Activated CD8-positive, alpha-beta T cell treated with anti-CD3 and anti-CD28 coated beads for 36 hours (primary cell): Measurements from ENCODE around the gene ATP8A1. TPM values are rescaled to one million over a fixed set of nuclear protein-coding genes. Genes with fewer than 3 reads are reported as not detected.

Source experiments
- ATAC-seq: fragments of 200-7000 bp; cut with Tn5 transposase; one replicate; pipeline ENCODE4 v1.10.0; 2021; ENCODE audit warnings: mild to moderate bottlenecking, moderate library complexity
- CTCF ChIA-PET: fragments of 350-600 bp; sonication (Branson Sonifier 250); formaldehyde crosslinking; loops from one replicate; lab custom pipeline; 2021; ENCODE audit warnings: antibody characterized with exemption; lab: Charles Lee
- POLR2A ChIA-PET: fragments of 350-600 bp; sonication (Branson Sonifier 250); formaldehyde crosslinking; loops from one replicate; lab custom pipeline; 2021; ENCODE audit warnings: antibody characterized with exemption; lab: Charles Lee
- DNase-seq: peaks from one replicate; pipeline ENCODE4 v3.0.0-alpha.2; 2020
- H3K27ac Mint-ChIP-seq: one replicate; pipeline ENCODE4 v1.8.0; 2021; ENCODE audit warnings: mild to moderate bottlenecking, mixed read lengths
- H3K27me3 Mint-ChIP-seq: one replicate; pipeline ENCODE4 v1.8.0; 2021; ENCODE audit warnings: mixed read lengths
- H3K36me3 Mint-ChIP-seq: one replicate; pipeline ENCODE4 v1.8.0; 2021; ENCODE audit warnings: low read depth, mixed read lengths
- H3K4me1 Mint-ChIP-seq: one replicate; pipeline ENCODE4 v1.8.0; 2021; ENCODE audit warnings: low read depth, mixed read lengths
- H3K4me3 Mint-ChIP-seq: one replicate; pipeline ENCODE4 v1.8.0; 2021; ENCODE audit warnings: mild to moderate bottlenecking, moderate library complexity, mixed read lengths
- H3K9me3 Mint-ChIP-seq: one replicate; pipeline ENCODE4 v1.8.0; 2021; ENCODE audit warnings: mixed read lengths
- intact Hi-C: fragments of 100-400 bp; cut with micrococcal nuclease; formaldehyde crosslinking; loops from one replicate; pipeline ENCODE4 v1.10.0; 2022
- total RNA-seq, 2 experiments: library from RNA; stranded (reverse); gene quantifications; one replicate each; pipeline ENCODE4 v1.2.3, GENCODE V29; 2021
- TF ChIP-seq, protein P1 (sequence below): fragments of 200-600 bp; IDR thresholded peaks from one replicate; pipeline ENCODE4 v1.8.0; 2022; ENCODE audit warnings: antibody characterized with exemption, mild to moderate bottlenecking

ATP8A1 gene
- total RNA-seq, 2 experiments from 2014 or later, result 28.1 to 30.7 TPM

DNA sequence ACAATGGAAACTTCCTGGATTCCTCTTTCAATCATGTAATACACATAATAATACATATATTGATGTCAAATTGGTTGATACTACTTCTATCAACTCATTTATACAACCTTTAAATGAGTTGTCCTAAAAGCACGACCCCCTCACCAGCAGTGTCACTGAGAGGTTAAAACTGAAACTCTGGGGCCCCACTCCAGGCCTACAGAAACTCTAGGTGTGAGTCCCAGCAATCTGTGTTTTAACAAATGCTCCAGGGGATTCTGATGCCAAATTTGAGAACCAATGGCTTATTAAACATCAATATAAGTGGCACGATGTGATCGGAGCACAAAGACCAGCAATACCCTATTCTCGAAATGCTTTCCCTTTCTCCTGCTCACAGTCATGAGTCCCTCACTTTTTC, 47.9 kb downstream of the ATP8A1 start:
- CTCF ChIA-PET, result interaction anchor here (1.4 kb wide), 1 partner anchor 19 kb away, joined by 5 read pairs; no protein-coding TSS in a partner anchor

DNA sequence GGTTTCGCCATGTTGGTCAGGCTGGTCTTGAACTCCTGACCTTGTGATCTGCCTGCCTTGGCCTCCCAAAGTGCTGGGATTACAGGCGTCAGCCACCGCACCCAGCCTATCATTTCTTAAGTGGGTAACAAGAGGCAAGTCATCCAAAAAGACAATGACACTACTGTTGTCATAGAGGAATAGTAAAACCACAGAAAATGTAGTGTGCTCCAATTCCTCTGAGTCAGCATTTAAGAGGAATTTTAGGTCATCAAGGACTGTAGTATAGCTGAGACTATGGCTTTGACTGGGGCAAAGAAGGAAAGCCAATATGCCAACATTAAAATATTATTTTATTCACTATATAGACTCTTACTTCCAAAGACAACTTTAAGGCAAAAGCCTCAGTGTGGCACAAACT, 48.4 kb downstream of the ATP8A1 start:
- no peak overlapping the region for H3K27ac Mint-ChIP-seq
- intact Hi-C loops, result no loop called here
- ChIA-PET POLR2A (no interaction called here), CTCF (interaction anchor here (1.4 kb wide), 1 partner anchor 19 kb away, joined by 5 read pairs; no protein-coding TSS in a partner anchor)
- ATAC-seq (peak; percentile 47), DNase-seq (no peak)
- no peaks in the 10 kb centered on the region for H3K9me3 Mint-ChIP-seq
- H3K27me3 Mint-ChIP-seq, result no peaks in the 10 kb centered on the region
- H3K4me3 Mint-ChIP-seq, result no peak overlapping the region
- H3K4me1 Mint-ChIP-seq, result peaks cover 37% of the 10 kb centered on the region
- TF ChIP-seq, protein P1, sequence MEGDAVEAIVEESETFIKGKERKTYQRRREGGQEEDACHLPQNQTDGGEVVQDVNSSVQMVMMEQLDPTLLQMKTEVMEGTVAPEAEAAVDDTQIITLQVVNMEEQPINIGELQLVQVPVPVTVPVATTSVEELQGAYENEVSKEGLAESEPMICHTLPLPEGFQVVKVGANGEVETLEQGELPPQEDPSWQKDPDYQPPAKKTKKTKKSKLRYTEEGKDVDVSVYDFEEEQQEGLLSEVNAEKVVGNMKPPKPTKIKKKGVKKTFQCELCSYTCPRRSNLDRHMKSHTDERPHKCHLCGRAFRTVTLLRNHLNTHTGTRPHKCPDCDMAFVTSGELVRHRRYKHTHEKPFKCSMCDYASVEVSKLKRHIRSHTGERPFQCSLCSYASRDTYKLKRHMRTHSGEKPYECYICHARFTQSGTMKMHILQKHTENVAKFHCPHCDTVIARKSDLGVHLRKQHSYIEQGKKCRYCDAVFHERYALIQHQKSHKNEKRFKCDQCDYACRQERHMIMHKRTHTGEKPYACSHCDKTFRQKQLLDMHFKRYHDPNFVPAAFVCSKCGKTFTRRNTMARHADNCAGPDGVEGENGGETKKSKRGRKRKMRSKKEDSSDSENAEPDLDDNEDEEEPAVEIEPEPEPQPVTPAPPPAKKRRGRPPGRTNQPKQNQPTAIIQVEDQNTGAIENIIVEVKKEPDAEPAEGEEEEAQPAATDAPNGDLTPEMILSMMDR, result no peak
- H3K36me3 Mint-ChIP-seq, result peaks cover 38% of the 10 kb centered on the region

More for the DNA sequence above, 47.9 kb downstream of the ATP8A1 start:
- POLR2A ChIA-PET, result no interaction called here
- ATAC-seq (peak; percentile 67), DNase-seq (peak; percentile 26)
- no peak overlapping the region for H3K4me3 Mint-ChIP-seq
- peaks cover 34% of the 10 kb centered on the region for H3K4me1 Mint-ChIP-seq
- no peaks in the 10 kb centered on the region for H3K9me3 Mint-ChIP-seq
- no peak overlapping the region for H3K27ac Mint-ChIP-seq
- H3K27me3 Mint-ChIP-seq, result no peaks in the 10 kb centered on the region
- H3K36me3 Mint-ChIP-seq, result peaks cover 38% of the 10 kb centered on the region
- TF ChIP-seq, protein P1, result no peak
- intact Hi-C loops, result no loop called here

DNA sequence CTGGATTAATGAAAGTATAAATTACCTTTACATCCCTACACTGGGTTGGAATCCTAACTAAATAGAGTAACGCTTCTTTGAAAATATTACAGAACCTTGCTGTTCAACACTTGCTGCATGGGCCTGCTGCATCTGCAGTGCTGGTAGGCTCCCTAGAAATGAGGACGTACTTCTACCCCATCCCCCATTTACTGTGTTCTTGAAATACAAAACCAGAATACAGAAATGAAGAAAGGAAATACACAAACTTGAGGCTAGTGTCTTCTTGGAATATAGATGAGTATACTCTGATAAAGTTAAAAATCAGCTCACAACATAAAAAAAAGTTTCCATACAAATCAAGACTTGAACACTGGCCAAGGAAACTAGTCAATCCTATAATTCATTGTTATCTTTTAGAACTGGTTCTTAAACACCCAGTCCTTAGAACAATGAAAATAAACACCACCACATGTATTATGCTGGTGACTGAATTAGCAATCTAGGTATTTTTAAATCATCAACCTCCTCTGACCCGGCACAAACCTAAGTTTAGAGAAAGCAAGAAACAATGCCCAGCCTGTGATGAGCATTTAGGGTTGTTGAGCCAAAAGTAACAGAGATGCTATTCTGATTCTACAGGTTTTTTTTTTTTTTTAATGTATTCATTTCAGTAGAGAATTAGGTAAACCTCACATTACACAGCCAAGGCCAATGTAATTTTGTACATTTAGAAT, 49.7 kb downstream of the ATP8A1 start:
- peaks cover 35% of the 10 kb centered on the region for H3K4me1 Mint-ChIP-seq
- ATAC-seq (no peak), DNase-seq (no peak)
- peaks cover 38% of the 10 kb centered on the region for H3K36me3 Mint-ChIP-seq
- CTCF ChIA-PET, result no interaction called here
- no peaks in the 10 kb centered on the region for H3K27me3 Mint-ChIP-seq
- TF ChIP-seq, protein P1, result no peak
- H3K27ac Mint-ChIP-seq, result peak overlapping the region; percentile 20
- POLR2A ChIA-PET, result interaction anchor here (1.0 kb wide), 1 partner anchor 27 kb away, joined by 3 read pairs; no protein-coding TSS in a partner anchor
- intact Hi-C loops, result no loop called here
- no peaks in the 10 kb centered on the region for H3K9me3 Mint-ChIP-seq
- H3K4me3 Mint-ChIP-seq, result no peak overlapping the region

DNA sequence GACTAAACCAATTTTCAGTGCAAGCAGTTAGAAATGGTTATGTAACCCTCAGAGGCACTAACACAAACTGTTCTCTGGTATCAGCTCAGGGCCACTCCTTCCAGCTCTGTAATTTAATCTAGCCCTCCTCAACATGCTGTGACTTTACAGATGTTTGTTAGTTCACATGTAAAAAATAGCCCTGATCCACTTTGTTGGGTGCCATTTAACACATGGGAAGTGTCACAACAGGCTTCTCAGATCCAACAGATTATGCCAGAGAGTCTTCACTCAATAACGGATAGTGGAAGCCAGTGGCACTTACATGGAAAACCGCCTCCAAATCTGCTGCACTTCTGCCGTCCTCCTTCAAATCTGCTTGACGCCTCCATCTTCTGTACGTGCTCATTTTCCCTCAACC, 51.6 kb downstream of the ATP8A1 start:
- no peak overlapping the region for H3K4me3 Mint-ChIP-seq
- ChIA-PET POLR2A (no interaction called here), CTCF (interaction anchor here (1.2 kb wide), 1 partner anchor 20 kb away, joined by 3 read pairs; no protein-coding TSS in a partner anchor)
- H3K36me3 Mint-ChIP-seq, result peaks cover 23% of the 10 kb centered on the region
- peaks cover 33% of the 10 kb centered on the region for H3K4me1 Mint-ChIP-seq
- H3K27ac Mint-ChIP-seq, result no peak overlapping the region
- no peaks in the 10 kb centered on the region for H3K9me3 Mint-ChIP-seq
- no peaks in the 10 kb centered on the region for H3K27me3 Mint-ChIP-seq
- intact Hi-C loops, result no loop called here
- ATAC-seq, result no peak
- DNase-seq, result no peak
- TF ChIP-seq, protein P1, result no peak

DNA sequence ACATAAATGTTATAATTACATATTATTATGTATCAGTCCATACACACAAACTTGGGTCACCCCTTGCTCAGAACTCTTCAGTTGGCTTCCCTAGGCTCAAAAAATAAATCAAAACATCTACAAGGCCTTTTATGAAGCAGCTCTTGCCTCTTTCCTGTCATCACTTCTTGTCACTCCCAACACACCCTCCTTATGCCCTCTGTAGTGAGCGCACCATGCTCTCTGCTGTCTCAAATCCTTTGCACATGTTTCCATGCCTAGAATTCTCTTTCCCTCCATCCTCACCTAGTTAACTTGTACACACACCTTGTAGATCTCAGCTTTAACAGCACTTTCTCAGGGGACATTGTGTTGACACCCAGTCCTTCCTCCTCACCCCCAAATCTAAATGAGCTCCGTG, 53.0 kb downstream of the ATP8A1 start:
- Mint-ChIP-seq H3K36me3 (peaks cover 15% of the 10 kb centered on the region), H3K4me1 (peaks cover 23% of the 10 kb centered on the region), H3K27me3 (no peaks in the 10 kb centered on the region), H3K4me3 (no peak overlapping the region), H3K9me3 (no peaks in the 10 kb centered on the region), H3K27ac (no peak overlapping the region)
- no peak for DNase-seq
- POLR2A ChIA-PET, result no interaction called here
- intact Hi-C loops, result no loop called here
- no peak for ATAC-seq
- CTCF ChIA-PET, result interaction anchor here (0.7 kb wide), 1 partner anchor 35 kb away, joined by 4 read pairs; no protein-coding TSS in a partner anchor
- TF ChIP-seq, protein P1, result no peak
